ENCODE measurements around the gene DSG3.

GRCh38 chr18:31504455-31505147 is 57.1 kb downstream of the DSG3 start:
- TF ChIP-seq CTCF (IDR thresholded peaks at IDR 0.05) (no peak), POLR2A (IDR thresholded peaks at IDR 0.05) (no peak)

All from adrenal gland (tissue), 5 donors.